Fibroblast of lung (primary cell): ENCODE measurements around the gene TPM4. TPM values are rescaled to one million over a fixed set of nuclear protein-coding genes. Genes with fewer than 3 reads are reported as not detected.

ENCODE experiments used
- DNase-seq, 2 donors: peaks; one replicate each; pipeline versions ENCODE4 v3.0.0 to v3.0.0-alpha.2; 2010; ENCODE audit warnings: low read depth in 2 of 2
- H2AFZ ChIP-seq: 2 replicates; pipeline ENCODE4 v1.5.1; 2012; ENCODE audit warnings: low read length, control low read depth, inconsistent platforms
- H3K27ac ChIP-seq: 2 replicates; pipeline ENCODE4 v1.5.1; 2011; ENCODE audit warnings: low read length, control low read depth; ENCODE audit not compliant: insufficient read depth
- H3K27me3 ChIP-seq: 2 replicates; pipeline ENCODE4 v1.5.1; 2011; ENCODE audit warnings: mild to moderate bottlenecking, low read length; ENCODE audit not compliant: control insufficient read depth, insufficient read depth
- H3K36me3 ChIP-seq: 2 replicates; pipeline ENCODE4 v1.5.1; 2011; ENCODE audit warnings: low read length; ENCODE audit not compliant: control insufficient read depth, insufficient read depth
- H3K4me1 ChIP-seq: 2 replicates; pipeline ENCODE4 v1.5.1; 2011; ENCODE audit warnings: low read length; ENCODE audit not compliant: control insufficient read depth, insufficient read depth; ENCODE audit errors: extremely low read depth
- H3K4me2 ChIP-seq: 2 replicates; pipeline ENCODE4 v1.5.1; 2011; ENCODE audit warnings: low read length, control low read depth; ENCODE audit not compliant: insufficient read depth; ENCODE audit errors: extremely low read depth
- H3K4me3 ChIP-seq, 4 experiments: fragments of 200-600 bp in 1 of 4; sonication (generic) in 1 of 4; replicated peaks in 1 of 4; 2 replicates each; pipeline ENCODE4 v1.5.1; 2011 to 2016; ENCODE audit warnings: low read length in 4 of 4, low read depth in 3 of 4, mild to moderate bottlenecking in 3 of 4, control low read depth in 2 of 4, inconsistent platforms in 1 of 4, mixed read lengths in 1 of 4; ENCODE audit not compliant: insufficient read depth in 1 of 4; ENCODE audit errors: control extremely low read depth in 1 of 4
- H3K79me2 ChIP-seq: 2 replicates; pipeline ENCODE4 v1.5.1; 2012; ENCODE audit warnings: mild to moderate bottlenecking, low read length, inconsistent platforms; ENCODE audit not compliant: control insufficient read depth, insufficient read depth
- H3K9ac ChIP-seq: 2 replicates; pipeline ENCODE4 v1.5.1; 2011; ENCODE audit warnings: mild to moderate bottlenecking, low read length, control low read depth; ENCODE audit not compliant: insufficient read depth
- H3K9me3 ChIP-seq: 2 replicates; pipeline ENCODE4 v1.5.1; 2012; ENCODE audit warnings: low read depth, low read length; ENCODE audit not compliant: control insufficient read depth, insufficient read depth
- H4K20me1 ChIP-seq: 2 replicates; pipeline ENCODE4 v1.5.1; 2011; ENCODE audit warnings: low read length; ENCODE audit not compliant: control insufficient read depth, insufficient read depth; ENCODE audit errors: extremely low read depth
- CTCF ChIP-seq, 2 donors: IDR thresholded peaks in 1 of 2; conservative IDR thresholded peaks in 1 of 2; 1 replicate in 1 of 2; 2 replicates in 1 of 2; pipeline ENCODE4 v1.5.1; 2011 to 2012; ENCODE audit warnings: low read length in 2 of 2, control low read depth in 1 of 2, inconsistent platforms in 1 of 2, low read depth in 1 of 2, mild to moderate bottlenecking in 1 of 2
- EZH2 ChIP-seq: IDR thresholded peaks from 2 replicates; pipeline ENCODE4 v1.5.1; 2012; ENCODE audit warnings: low read length, control low read depth, mild to moderate bottlenecking; ENCODE audit errors: missing control alignments
- polyA plus RNA-seq, 2 donors: library from polyadenylated mRNA; depleted of rRNA in 1 of 2; stranded (reverse) in 1 of 2; unstranded in 1 of 2; fragments of >200 nt; gene quantifications; 2 replicates each; pipeline ENCODE4 v1.2.1, GENCODE V29; 2011 to 2012; ENCODE audit warnings: missing spikeins in 1 of 2
- total RNA-seq: library from RNA; depleted of rRNA; stranded (reverse); fragments of >200 nt; gene quantifications from 2 replicates; pipeline ENCODE4 v1.2.1, GENCODE V29; 2014

The TPM4 gene
- total and polyA plus RNA-seq, 2 donors (not counting 1 experiment from before 2014, with no cell fraction given) = 822 to 2,577 TPM

- Histone ChIP-seq H3K4me2 (no peak overlapping the region), H3K4me3 (no peak overlapping the region), H3K27me3 (peaks cover 4% of the 10 kb centered on the region), H4K20me1 (no peaks in the 10 kb centered on the region), H3K9me3 (no peaks in the 10 kb centered on the region), H2AFZ (no peak overlapping the region), H3K4me1 (no peaks in the 10 kb centered on the region), H3K9ac (no peak overlapping the region), H3K36me3 (no peaks in the 10 kb centered on the region), H3K27ac (no peak overlapping the region), H3K79me2 (no peaks in the 10 kb centered on the region)
- no peak for DNase-seq
- no peak for TF ChIP-seq EZH2
- TF ChIP-seq CTCF (conservative IDR thresholded peaks at IDR 0.05 in 1 of 2, IDR thresholded peaks at IDR 0.05 in 1 of 2; ENCODE audit: low read depth in 1 of 2, low read length in 2 of 2) = no peak
Observed at GRCh38 chr19:16052353-16052752, 23.9 kb upstream of the TPM4 start.

- TF ChIP-seq CTCF (conservative IDR thresholded peaks at IDR 0.05 in 1 of 2, IDR thresholded peaks at IDR 0.05 in 1 of 2; ENCODE audit: low read depth in 1 of 2, low read length in 2 of 2) = no peak
- no peak for TF ChIP-seq EZH2
Observed at GRCh38 chr19:16057062-16057461, 19.2 kb upstream of the TPM4 start.

GRCh38 chr19:16060294-16060693 is 16.0 kb upstream of the TPM4 start:
- Histone ChIP-seq H3K36me3 (no peaks in the 10 kb centered on the region), H3K9me3 (no peaks in the 10 kb centered on the region), H3K79me2 (no peaks in the 10 kb centered on the region), H2AFZ (no peak overlapping the region), H3K27me3 (no peaks in the 10 kb centered on the region), H3K4me2 (no peak overlapping the region), H3K4me1 (peaks cover 16% of the 10 kb centered on the region), H3K4me3 (no peak overlapping the region), H3K27ac (no peak overlapping the region), H4K20me1 (no peaks in the 10 kb centered on the region), H3K9ac (no peak overlapping the region)
- TF ChIP-seq CTCF (conservative IDR thresholded peaks at IDR 0.05 in 1 of 2, IDR thresholded peaks at IDR 0.05 in 1 of 2; ENCODE audit: low read depth in 1 of 2, low read length in 2 of 2) = no peak
- no peak for TF ChIP-seq EZH2
- no peak for DNase-seq

More at GRCh38 chr19:16057062-16057461, 19.2 kb upstream of the TPM4 start:
- Histone ChIP-seq H3K36me3 (no peaks in the 10 kb centered on the region), H3K9ac (no peak overlapping the region), H3K4me1 (no peaks in the 10 kb centered on the region), H3K27ac (no peak overlapping the region), H3K9me3 (no peaks in the 10 kb centered on the region), H2AFZ (no peak overlapping the region), H3K4me2 (no peak overlapping the region), H3K79me2 (no peaks in the 10 kb centered on the region), H4K20me1 (no peaks in the 10 kb centered on the region), H3K4me3 (no peak overlapping the region), H3K27me3 (no peaks in the 10 kb centered on the region)
- no peak for DNase-seq
